ENCODE results near the gene PCSK2.
A peak's percentile ranks its signal among the peaks of the same experiment; 100 is the strongest.

Gene PCSK2

GRCh38 chr20:17473659-17474058 lies 246.8 kb downstream of the PCSK2 start:
- DNase-seq, result no peak
- no peak overlapping the region for H3K27ac Mint-ChIP-seq
- peaks cover 13% of the 10 kb centered on the region for H3K27me3 Mint-ChIP-seq
- peaks cover 0 to 4% of the 10 kb centered on the region in 2 donors for H3K9me3 Mint-ChIP-seq
- no peak overlapping the region for H3K4me3 Mint-ChIP-seq
- ATAC-seq, result no peak
- H3K4me1 Mint-ChIP-seq, result no peaks in the 10 kb centered on the region

GRCh38 chr20:17479063-17479657 lies 252.3 kb downstream of the PCSK2 start:
- Mint-ChIP-seq H3K4me3 (no peak overlapping the region), H3K4me1 (no peaks in the 10 kb centered on the region), H3K9me3 (peaks cover 0 to 4% of the 10 kb centered on the region in 2 donors), H3K27me3 (peaks cover 40% of the 10 kb centered on the region), H3K27ac (no peak overlapping the region)
- DNase-seq (no peak), ATAC-seq (no peak)

- H3K9me3 Mint-ChIP-seq, result no peaks in the 10 kb centered on the region
- H3K27ac Mint-ChIP-seq, result no peak overlapping the region
- no peak overlapping the region for H3K4me3 Mint-ChIP-seq
- no peak for DNase-seq
- no peaks in the 10 kb centered on the region for H3K4me1 Mint-ChIP-seq
- ATAC-seq, result no peak
- peaks cover 34% of the 10 kb centered on the region for H3K27me3 Mint-ChIP-seq
These were observed 253.9 kb downstream of the PCSK2 start for GRCh38 chr20:17480696-17481095.

- Mint-ChIP-seq H3K9me3 (no peaks in the 10 kb centered on the region), H3K27me3 (peaks cover 43% of the 10 kb centered on the region), H3K4me3 (no peak overlapping the region), H3K4me1 (no peaks in the 10 kb centered on the region), H3K27ac (no peak overlapping the region)
- DNase-seq (no peak), ATAC-seq (no peak)
These were observed 254.8 kb downstream of the PCSK2 start for GRCh38 chr20:17481661-17482060.

- DNase-seq (no peak), ATAC-seq (no peak)
- peaks cover 47% of the 10 kb centered on the region for H3K27me3 Mint-ChIP-seq
- H3K4me3 Mint-ChIP-seq, result no peak overlapping the region
- no peak overlapping the region for H3K27ac Mint-ChIP-seq
- no peaks in the 10 kb centered on the region for H3K9me3 Mint-ChIP-seq
- no peaks in the 10 kb centered on the region for H3K4me1 Mint-ChIP-seq
These were observed 255.7 kb downstream of the PCSK2 start for GRCh38 chr20:17482536-17482935.

GRCh38 chr20:17485017-17485416 lies 258.2 kb downstream of the PCSK2 start:
- no peak for ATAC-seq
- H3K27ac Mint-ChIP-seq, result no peak overlapping the region
- no peaks in the 10 kb centered on the region for H3K9me3 Mint-ChIP-seq
- no peak overlapping the region for H3K4me3 Mint-ChIP-seq
- no peaks in the 10 kb centered on the region for H3K4me1 Mint-ChIP-seq
- peaks cover 39% of the 10 kb centered on the region for H3K27me3 Mint-ChIP-seq
- no peak for DNase-seq

- H3K4me1 Mint-ChIP-seq, result no peaks in the 10 kb centered on the region
- peaks cover 13% of the 10 kb centered on the region for H3K27me3 Mint-ChIP-seq
- H3K9me3 Mint-ChIP-seq, result no peaks in the 10 kb centered on the region
- ATAC-seq, result no peak
- H3K4me3 Mint-ChIP-seq, result no peak overlapping the region
- DNase-seq, result no peak
- H3K27ac Mint-ChIP-seq, result no peak overlapping the region
These were observed 262.2 kb downstream of the PCSK2 start for GRCh38 chr20:17488916-17489600.

GRCh38 chr20:17490501-17490900 lies 263.7 kb downstream of the PCSK2 start:
- H3K27ac Mint-ChIP-seq, result no peak overlapping the region
- peaks cover 13% of the 10 kb centered on the region for H3K27me3 Mint-ChIP-seq
- H3K4me3 Mint-ChIP-seq, result no peak overlapping the region
- H3K4me1 Mint-ChIP-seq, result no peaks in the 10 kb centered on the region
- no peaks in the 10 kb centered on the region for H3K9me3 Mint-ChIP-seq
- no peak for DNase-seq
- no peak for ATAC-seq

GRCh38 chr20:17491041-17491440 lies 264.2 kb downstream of the PCSK2 start:
- H3K27ac Mint-ChIP-seq, result no peak overlapping the region
- peaks cover 10% of the 10 kb centered on the region for H3K27me3 Mint-ChIP-seq
- ATAC-seq (no peak), DNase-seq (no peak)
- no peaks in the 10 kb centered on the region for H3K4me1 Mint-ChIP-seq
- no peak overlapping the region for H3K4me3 Mint-ChIP-seq
- no peaks in the 10 kb centered on the region for H3K9me3 Mint-ChIP-seq

- H3K27ac Mint-ChIP-seq, result no peak overlapping the region
- DNase-seq (no peak), ATAC-seq (no peak)
These were observed 264.6 kb downstream of the PCSK2 start for GRCh38 chr20:17491488-17491887.

GRCh38 chr20:17493173-17493572 lies 266.3 kb downstream of the PCSK2 start:
- Mint-ChIP-seq H3K4me3 (no peak overlapping the region), H3K9me3 (no peaks in the 10 kb centered on the region), H3K27me3 (no peaks in the 10 kb centered on the region), H3K4me1 (no peaks in the 10 kb centered on the region), H3K27ac (peak overlapping the region; percentile 4 to 17)
- no peak for ATAC-seq
- no peak for DNase-seq

More at GRCh38 chr20:17491488-17491887, 264.6 kb downstream of the PCSK2 start:
- Mint-ChIP-seq H3K9me3 (no peaks in the 10 kb centered on the region), H3K4me3 (no peak overlapping the region), H3K4me1 (no peaks in the 10 kb centered on the region), H3K27me3 (peaks cover 6% of the 10 kb centered on the region)

GRCh38 chr20:17494201-17494600 lies 267.4 kb downstream of the PCSK2 start:
- DNase-seq (no peak), ATAC-seq (no peak)
- no peaks in the 10 kb centered on the region for H3K9me3 Mint-ChIP-seq
- no peaks in the 10 kb centered on the region for H3K4me1 Mint-ChIP-seq
- no peaks in the 10 kb centered on the region for H3K27me3 Mint-ChIP-seq
- H3K4me3 Mint-ChIP-seq, result no peak overlapping the region
- no peak overlapping the region for H3K27ac Mint-ChIP-seq

GRCh38 chr20:17495826-17496225 lies 269.0 kb downstream of the PCSK2 start:
- DNase-seq, result no peak
- H3K27ac Mint-ChIP-seq, result no peak overlapping the region
- no peak for ATAC-seq
- no peaks in the 10 kb centered on the region for H3K27me3 Mint-ChIP-seq
- no peaks in the 10 kb centered on the region for H3K9me3 Mint-ChIP-seq
- no peaks in the 10 kb centered on the region for H3K4me1 Mint-ChIP-seq
- H3K4me3 Mint-ChIP-seq, result no peak overlapping the region

- Mint-ChIP-seq H3K27me3 (peaks cover 12% of the 10 kb centered on the region), H3K4me1 (no peaks in the 10 kb centered on the region), H3K9me3 (no peaks in the 10 kb centered on the region), H3K27ac (no peak overlapping the region), H3K4me3 (no peak overlapping the region)
- DNase-seq (no peak), ATAC-seq (no peak)
These were observed 271.2 kb downstream of the PCSK2 start for GRCh38 chr20:17497821-17498580.

GRCh38 chr20:17498641-17499040 lies 271.8 kb downstream of the PCSK2 start:
- ATAC-seq, result no peak
- H3K4me1 Mint-ChIP-seq, result peaks cover 1% of the 10 kb centered on the region
- H3K9me3 Mint-ChIP-seq, result no peaks in the 10 kb centered on the region
- no peak overlapping the region for H3K27ac Mint-ChIP-seq
- no peak overlapping the region for H3K4me3 Mint-ChIP-seq
- peaks cover 12% of the 10 kb centered on the region for H3K27me3 Mint-ChIP-seq
- DNase-seq, result no peak

GRCh38 chr20:17499041-17499440 lies 272.2 kb downstream of the PCSK2 start:
- DNase-seq (no peak), ATAC-seq (no peak)
- no peak overlapping the region for H3K27ac Mint-ChIP-seq
- H3K4me3 Mint-ChIP-seq, result no peak overlapping the region
- no peaks in the 10 kb centered on the region for H3K9me3 Mint-ChIP-seq
- peaks cover 14% of the 10 kb centered on the region for H3K27me3 Mint-ChIP-seq
- peaks cover 5% of the 10 kb centered on the region for H3K4me1 Mint-ChIP-seq
